ENCODE results near the gene PTPRF.

- no peak for TF ChIP-seq CTCF (IDR thresholded peaks at IDR 0.05)
- TF ChIP-seq POLR2A (IDR thresholded peaks at IDR 0.05), result no peak
Measured at GRCh38 chr1:43509007-43509739, 21.5 kb upstream of the PTPRF start.
